ENCODE results near the gene APLNR.
"Not testable (repeated sequence)": the region's sequence is repeated elsewhere in the genome, so short reads cannot be mapped to it uniquely, and the experiment has no call there.

Gene APLNR

DNA sequence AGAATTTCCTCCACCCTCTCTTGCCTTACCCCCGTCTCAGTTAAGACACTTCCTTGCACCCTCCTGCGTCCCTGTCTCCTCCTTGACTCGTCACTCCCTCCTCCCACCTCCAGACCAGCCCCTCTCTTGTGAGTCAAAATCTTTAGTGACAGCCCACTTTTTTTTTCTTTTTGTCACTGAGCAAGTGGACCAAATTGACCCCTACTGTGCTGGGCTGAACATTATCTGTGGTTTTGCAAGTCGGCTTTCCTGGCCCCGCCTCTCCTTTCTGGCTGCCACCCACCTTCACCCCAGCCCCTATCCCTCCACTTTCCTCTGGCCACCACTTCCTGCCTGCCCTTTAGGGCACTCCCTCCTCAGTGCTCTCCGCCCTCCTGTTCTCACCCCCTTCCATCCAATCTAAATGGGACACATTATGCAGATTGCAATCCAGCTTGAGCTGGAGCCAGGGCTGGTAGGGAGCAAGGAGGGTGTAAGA lies at the start of gene APLNR:
TSS of gene APLNR (minus strand) at position 47 of the 478 bp plus-strand sequence. CDS start 246 bp downstream, outside the sequence.
- peak; percentile 84 for DNase-seq

- no peak for DNase-seq
Measured at GRCh38 chr11:57283231-57283990, 46.4 kb upstream of the APLNR start.

DNA sequence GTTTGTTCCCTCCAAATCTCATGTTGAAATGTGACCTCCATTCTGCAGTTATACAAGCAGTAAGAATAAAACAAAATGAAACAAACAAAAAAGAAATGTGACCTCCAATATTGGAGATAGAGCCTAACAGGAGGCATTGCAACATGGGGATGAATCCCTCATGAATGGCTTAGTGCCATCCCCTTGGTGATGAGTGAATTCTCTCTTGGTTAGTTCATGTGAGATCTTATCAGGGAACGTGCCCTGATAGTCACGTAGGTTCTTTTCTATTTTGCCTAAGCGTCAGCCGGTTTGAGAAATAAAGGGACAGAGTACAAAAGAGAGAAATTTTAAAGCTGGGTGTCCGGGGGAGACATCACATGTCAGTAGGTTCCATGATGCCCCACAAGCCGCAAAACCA lies 44.5 kb upstream of the APLNR start:
- DNase-seq, result not testable (repeated sequence)

GRCh38 chr11:57279116-57279515 lies 42.1 kb upstream of the APLNR start:
- DNase-seq, result no peak

GRCh38 chr11:57278721-57279095 lies 41.7 kb upstream of the APLNR start:
- no peak for DNase-seq

GRCh38 chr11:57277845-57278720 lies 41.0 kb upstream of the APLNR start:
- DNase-seq, result peak; percentile 69

GRCh38 chr11:57276971-57277675 lies 40.1 kb upstream of the APLNR start:
- peak; percentile 20 for DNase-seq

DNA sequence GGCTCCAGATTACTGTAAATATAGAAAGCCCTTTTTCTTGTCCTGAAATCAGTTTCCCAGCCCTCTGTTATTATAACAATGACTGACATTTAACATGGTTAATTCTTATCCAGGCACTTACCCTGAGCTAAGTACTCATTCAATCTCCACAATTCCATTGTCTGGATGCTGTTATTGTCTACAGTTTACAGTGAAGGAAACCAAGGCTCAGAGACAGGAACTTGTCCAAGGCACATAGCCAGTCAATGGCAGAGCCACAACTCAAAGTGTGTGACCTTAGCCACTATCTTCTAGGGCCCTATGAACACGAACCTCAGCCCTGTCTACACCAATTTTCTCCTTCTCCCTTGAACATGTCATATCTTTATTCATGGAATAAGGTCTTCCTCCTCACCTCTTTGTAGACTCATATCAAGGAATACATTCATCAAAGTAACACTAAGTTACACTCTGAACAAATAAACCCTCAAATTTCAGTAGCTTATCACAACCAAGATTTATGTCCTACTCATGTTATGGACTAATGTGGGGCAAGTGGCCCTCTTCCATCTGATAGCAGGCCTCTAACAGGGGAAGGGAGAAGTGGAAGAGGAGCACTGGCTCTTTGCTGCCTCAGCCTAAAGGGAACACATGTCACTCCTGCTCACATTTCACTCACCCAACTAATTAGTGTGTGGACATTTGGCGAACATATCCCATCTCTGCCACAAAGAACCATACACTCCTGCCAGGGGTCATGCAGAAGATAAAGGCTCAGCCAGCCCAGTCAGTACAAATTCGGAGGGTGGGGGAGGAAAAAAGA lies 39.3 kb upstream of the APLNR start:
- DNase-seq, result no peak

DNA sequence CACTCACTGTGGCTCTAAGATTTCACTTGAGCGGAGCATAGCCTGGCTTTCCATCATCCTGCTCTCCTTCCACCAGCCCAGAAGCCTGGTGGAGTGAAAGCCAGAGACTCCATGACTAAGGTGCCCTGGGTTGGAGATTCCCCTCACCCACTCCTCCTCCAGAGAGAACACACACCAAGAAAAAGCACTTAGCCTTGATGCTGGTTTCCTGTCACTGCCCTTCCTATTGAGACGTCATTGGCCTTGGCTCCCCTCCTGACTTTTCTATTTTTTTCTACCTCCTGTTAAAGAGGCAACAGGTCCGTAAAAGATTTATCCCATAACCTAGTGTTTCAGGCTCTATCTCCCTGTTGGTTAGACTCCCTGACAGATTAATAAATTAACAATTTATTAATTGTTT lies 38.5 kb upstream of the APLNR start:
- no peak for DNase-seq

DNA sequence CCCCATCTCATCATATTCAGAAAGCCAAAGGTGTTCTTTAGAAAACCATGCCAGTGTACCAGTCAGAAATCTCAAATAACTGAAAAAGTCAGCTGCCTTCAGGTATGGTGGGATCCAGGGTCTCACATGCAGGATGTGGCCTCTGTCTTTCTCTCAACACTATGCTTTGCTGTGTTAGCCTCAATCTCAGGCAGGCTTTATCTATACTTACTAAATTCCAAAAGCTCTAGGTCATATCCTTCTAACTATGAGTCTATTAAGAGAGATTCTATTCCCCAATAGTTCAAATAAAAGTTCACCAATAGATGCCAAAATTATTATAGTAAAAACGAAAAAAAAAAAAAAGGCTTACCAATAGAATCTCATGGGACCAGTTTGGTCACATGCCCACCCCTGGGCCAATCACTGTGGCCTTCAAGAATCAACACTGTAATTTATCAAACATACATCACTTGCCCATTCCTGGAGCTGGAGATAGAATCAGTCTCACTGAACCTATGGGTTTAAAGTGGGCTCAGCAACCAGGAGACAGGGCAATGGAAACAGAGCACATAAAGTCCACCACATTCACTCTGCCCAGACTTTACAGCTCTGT lies 38.0 kb upstream of the APLNR start:
- DNase-seq, result no peak

DNA sequence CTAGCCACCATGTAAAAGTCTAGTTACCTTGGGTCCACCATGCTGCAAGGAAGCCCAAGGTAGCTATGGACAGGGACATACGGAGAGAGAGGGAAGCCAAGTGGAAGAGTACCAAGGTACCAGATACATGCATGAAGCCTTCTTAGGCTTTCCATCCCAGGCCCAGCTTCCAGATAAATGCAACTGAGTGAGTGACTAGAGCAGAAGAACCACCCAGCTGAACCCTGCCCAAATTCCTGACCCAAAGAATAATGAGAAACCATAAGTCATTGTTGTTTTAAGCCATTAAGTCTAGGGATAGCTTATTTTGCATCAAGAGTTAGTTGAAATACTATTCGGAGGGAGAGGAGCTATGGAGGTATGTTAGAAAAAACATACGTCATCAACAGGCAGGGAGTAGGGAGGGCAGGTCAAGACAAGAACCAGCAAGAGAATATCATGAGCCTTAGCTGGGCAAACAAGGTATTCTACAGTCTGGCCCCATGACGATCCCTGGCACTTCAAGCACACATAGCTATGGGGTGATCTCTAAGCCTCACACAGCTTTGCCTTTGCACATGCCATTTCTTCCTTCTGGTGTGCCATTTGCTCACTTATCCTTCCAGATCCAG lies 36.5 kb upstream of the APLNR start:
- no peak for DNase-seq

- DNase-seq, result no peak
Measured at GRCh38 chr11:57269571-57270021, 32.5 kb upstream of the APLNR start.

DNA sequence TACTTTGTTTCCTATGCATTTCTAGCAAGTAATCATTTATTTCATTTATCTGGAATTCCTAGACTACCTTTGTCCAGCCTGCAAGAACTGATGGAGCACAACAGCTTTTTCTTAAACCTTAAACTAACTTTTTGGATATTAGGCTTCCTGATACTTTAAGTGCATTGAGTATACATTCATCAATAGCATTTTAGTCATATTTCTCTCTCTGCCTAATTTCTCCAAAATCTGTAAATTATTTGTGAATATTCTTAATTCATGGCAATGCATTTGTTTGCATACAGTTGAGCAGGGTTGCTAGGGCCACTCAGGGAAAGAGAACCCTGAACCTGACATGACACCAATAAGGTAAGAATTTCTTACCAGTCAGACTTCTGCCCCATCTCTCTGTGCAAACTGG lies 29.1 kb upstream of the APLNR start:
- DNase-seq, result no peak

DNA sequence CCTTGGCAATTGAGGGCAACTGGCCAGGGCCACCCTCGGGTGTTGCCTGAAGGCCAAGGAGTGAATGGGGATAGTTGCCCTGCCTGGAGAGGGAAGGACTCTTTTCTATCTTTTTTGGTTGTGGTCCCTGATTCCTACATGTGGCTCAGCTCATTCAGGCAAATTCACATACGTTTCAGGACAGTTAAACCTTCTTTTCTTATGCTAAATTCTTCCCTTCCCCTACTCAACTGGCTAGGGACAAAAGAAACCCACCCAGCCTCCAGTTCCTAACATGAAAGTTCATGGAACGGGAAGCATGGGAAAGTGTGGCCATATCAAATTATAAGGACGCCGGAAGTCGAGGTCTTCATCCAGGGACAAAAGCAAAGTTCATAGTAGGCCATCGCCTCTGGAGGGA lies 26.3 kb upstream of the APLNR start:
- DNase-seq, result no peak

DNA sequence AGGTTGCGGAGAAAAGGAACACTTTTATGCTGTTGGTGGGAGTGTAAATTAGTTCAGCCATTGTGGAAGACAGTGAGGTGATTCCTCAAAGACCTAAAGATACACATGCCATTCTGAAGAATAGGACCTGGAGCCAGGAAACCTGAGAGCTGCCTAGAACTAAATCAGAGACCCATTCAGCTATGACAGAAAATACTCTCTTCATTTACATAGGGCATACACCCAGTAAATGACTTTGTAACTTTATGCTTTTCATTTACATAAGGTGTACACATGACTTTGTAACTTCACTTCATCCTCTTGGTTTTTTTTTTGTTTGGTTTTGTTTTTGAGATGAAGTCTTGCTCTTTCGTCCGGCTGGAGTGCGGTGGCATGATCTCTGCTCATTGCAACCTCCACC lies 25.1 kb upstream of the APLNR start:
- DNase-seq, result no peak

- DNase-seq, result no peak
Measured at GRCh38 chr11:57260937-57261783, 24.1 kb upstream of the APLNR start.

DNA sequence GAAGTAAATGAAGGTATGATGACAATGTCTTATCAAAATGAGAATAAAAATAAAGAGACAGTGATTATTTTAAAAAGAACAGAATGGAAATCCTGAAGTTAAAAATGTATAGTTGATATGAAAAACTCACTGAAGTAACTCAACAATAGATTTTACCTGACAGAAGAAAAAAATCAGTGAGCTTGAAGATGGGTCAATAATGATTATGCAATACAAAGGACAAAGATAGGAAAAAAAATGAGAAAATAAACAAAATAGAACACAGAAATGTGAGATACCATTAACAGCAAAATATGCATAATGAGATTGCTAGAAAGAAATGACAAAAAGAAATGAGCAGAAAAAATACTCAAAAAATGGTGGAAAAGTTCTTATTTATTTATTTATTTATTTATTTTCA lies 19.1 kb upstream of the APLNR start:
- DNase-seq, result no peak

GRCh38 chr11:57255618-57256017 lies 18.6 kb upstream of the APLNR start:
- no peak for DNase-seq

DNA sequence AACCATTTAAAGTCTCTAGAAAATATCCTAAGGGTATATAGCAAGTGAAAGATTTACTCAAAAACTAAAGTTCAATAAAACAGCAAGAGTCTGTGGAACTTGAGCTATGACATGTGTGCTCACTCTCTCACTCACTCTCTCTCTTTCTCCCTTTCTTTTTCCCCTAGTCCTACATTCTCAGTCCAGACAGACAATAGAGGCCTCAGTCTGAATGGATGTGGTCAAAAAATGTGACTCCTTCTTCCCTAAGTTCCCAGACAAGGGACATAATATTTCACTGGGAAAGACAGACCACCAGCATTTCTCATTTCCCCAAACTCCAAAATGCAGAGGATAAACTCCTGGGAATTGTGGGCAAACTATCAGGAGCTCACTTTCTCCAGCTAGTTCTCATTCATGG lies 17.6 kb upstream of the APLNR start:
- DNase-seq, result no peak

DNA sequence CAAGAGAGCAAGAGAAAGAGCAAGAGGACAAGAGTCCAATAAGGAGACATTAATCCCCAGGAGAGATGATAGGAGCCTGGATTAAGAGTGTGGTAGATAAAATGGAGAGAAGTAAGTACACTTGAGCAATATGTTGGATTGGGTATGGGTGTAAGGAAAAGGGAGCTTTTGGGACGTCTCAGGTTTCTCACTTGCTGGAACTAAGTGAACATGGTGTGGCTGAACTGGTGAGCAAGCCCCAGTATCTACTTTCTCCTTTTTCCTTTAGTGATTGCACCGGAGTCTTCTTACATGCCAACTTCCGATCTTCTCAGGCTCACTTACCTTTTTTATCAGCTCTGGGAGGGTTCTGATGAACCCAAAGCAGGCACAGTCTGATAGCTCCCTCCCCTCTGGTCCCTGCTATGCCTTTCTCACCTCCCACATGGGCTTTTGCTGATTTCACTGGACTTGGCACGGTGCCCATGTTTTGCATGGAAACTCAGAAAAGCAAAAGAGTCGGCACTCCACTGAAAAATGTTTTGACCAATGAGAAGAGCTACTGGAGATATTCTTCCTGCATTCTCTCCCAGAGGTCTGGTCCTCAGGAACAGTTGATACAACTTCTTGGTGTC lies 14.5 kb upstream of the APLNR start:
- peak; percentile 75 for DNase-seq

Measured in hematopoietic multipotent progenitor cell treated with erythropoietin and hydrocortisone succinate and interleukin-3 and kit ligand, for 6 days (in vitro differentiated cells).